CD14-positive monocyte (primary cell): Measurements from ENCODE around the gene TTC32. TPM values are rescaled to one million over a fixed set of nuclear protein-coding genes. Genes with fewer than 3 reads are reported as not detected.

ENCODE experiments used
- DNase-seq, 3 donors: peaks; one replicate each; pipeline ENCODE4 v3.0.0-alpha.2; 2011 to 2022
- H2AFZ ChIP-seq: 2 replicates; pipeline ENCODE4 v1.6.0; 2012; ENCODE audit warnings: mild to moderate bottlenecking, low read depth, low read length, inconsistent platforms; ENCODE audit not compliant: insufficient read depth, poor library complexity, severe bottlenecking
- H3K27ac ChIP-seq, 2 donors: 1 replicate in 1 of 2; 2 replicates in 1 of 2; pipeline ENCODE4 v1.5.1; 2012 to 2013; ENCODE audit warnings: low read length in 2 of 2, control low read depth in 1 of 2, inconsistent platforms in 1 of 2, low read depth in 1 of 2, mild to moderate bottlenecking in 1 of 2
- H3K27me3 ChIP-seq, 2 donors: one replicate each; pipeline versions ENCODE4 v1.6.0 to v1.6.1; 2011 to 2013; ENCODE audit warnings: low read length in 2 of 2; ENCODE audit not compliant: control insufficient read depth in 2 of 2, insufficient read depth in 2 of 2
- H3K36me3 ChIP-seq, 2 donors: replicated peaks in 1 of 2; 1 replicate in 1 of 2; 2 replicates in 1 of 2; pipeline versions ENCODE4 v1.5.1 to v1.6.1; 2012 to 2013; ENCODE audit warnings: low read length in 2 of 2, control low read depth in 1 of 2, inconsistent platforms in 1 of 2, mild to moderate bottlenecking in 1 of 2; ENCODE audit not compliant: insufficient read depth in 2 of 2, control insufficient read depth in 1 of 2
- H3K4me1 ChIP-seq, 2 donors: 1 replicate in 1 of 2; 2 replicates in 1 of 2; pipeline versions ENCODE4 v1.5.1 to v1.6.1; 2012 to 2013; ENCODE audit warnings: low read length in 2 of 2, control low read depth in 1 of 2, inconsistent platforms in 1 of 2, mild to moderate bottlenecking in 1 of 2, moderate library complexity in 1 of 2; ENCODE audit not compliant: insufficient read depth in 2 of 2, control insufficient read depth in 1 of 2
- H3K4me2 ChIP-seq: replicated peaks from 2 replicates; pipeline ENCODE3; 2012; ENCODE audit warnings: low read length, moderate library complexity, mild to moderate bottlenecking; ENCODE audit not compliant: poor library complexity, severe bottlenecking; ENCODE audit errors: extremely low read depth
- H3K4me3 ChIP-seq, 3 experiments: fragments of 200-600 bp in 1 of 3; sonication (generic) in 1 of 3; replicated peaks in 1 of 3; 1 replicate in 2 of 3; 2 replicates in 1 of 3; pipeline ENCODE4 v1.5.1; 2011 to 2013; ENCODE audit warnings: low read length in 3 of 3, mild to moderate bottlenecking in 3 of 3, control low read depth in 2 of 3, low read depth in 2 of 3, inconsistent platforms in 1 of 3, moderate library complexity in 1 of 3
- H3K79me2 ChIP-seq: 2 replicates; pipeline ENCODE4 v1.6.0; 2012; ENCODE audit warnings: mild to moderate bottlenecking, control low read depth, inconsistent platforms, low read length, moderate library complexity; ENCODE audit not compliant: insufficient read depth
- H3K9ac ChIP-seq: 2 replicates; pipeline ENCODE4 v1.6.0; 2017; ENCODE audit warnings: low read length, mild to moderate bottlenecking; ENCODE audit not compliant: insufficient read depth, poor library complexity, severe bottlenecking
- H3K9me3 ChIP-seq, 2 donors: replicated peaks in 1 of 2; 1 replicate in 1 of 2; 2 replicates in 1 of 2; pipeline versions ENCODE4 v1.5.1 to v1.6.1; 2012 to 2013; ENCODE audit warnings: low read length in 2 of 2, control low read depth in 1 of 2; ENCODE audit not compliant: control insufficient read depth in 1 of 2, insufficient read depth in 1 of 2
- H4K20me1 ChIP-seq: 2 replicates; pipeline ENCODE4 v1.6.0; 2012; ENCODE audit warnings: mild to moderate bottlenecking, low read length, control low read depth, moderate library complexity; ENCODE audit not compliant: insufficient read depth
- H3K27ac Mint-ChIP-seq, 7 donors: one replicate each; pipeline ENCODE4 v1.8.0; 2020; ENCODE audit warnings: mild to moderate bottlenecking in 7 of 7, mixed read lengths in 7 of 7, moderate library complexity in 6 of 7, inconsistent platforms in 2 of 7
- H3K27me3 Mint-ChIP-seq, 3 donors: one replicate each; pipeline ENCODE4 v1.8.0; 2021 to 2022; ENCODE audit warnings: low read depth in 3 of 3, mild to moderate bottlenecking in 3 of 3, mixed read lengths in 3 of 3, moderate library complexity in 3 of 3, inconsistent platforms in 1 of 3
- H3K36me3 Mint-ChIP-seq, 2 donors: one replicate each; pipeline ENCODE4 v1.8.0; 2020; ENCODE audit warnings: mixed read lengths in 2 of 2, inconsistent platforms in 1 of 2, mild to moderate bottlenecking in 1 of 2
- H3K4me1 Mint-ChIP-seq: one replicate; pipeline ENCODE4 v1.8.0; 2020; ENCODE audit warnings: mild to moderate bottlenecking, mixed read lengths
- H3K4me3 Mint-ChIP-seq, 2 donors: one replicate each; pipeline ENCODE4 v1.8.0; 2020; ENCODE audit warnings: mild to moderate bottlenecking in 2 of 2, mixed read lengths in 2 of 2, moderate library complexity in 1 of 2
- H3K9me3 Mint-ChIP-seq, 7 donors: one replicate each; pipeline ENCODE4 v1.8.0; 2020 to 2022; ENCODE audit warnings: mixed read lengths in 7 of 7, mild to moderate bottlenecking in 6 of 7, moderate library complexity in 6 of 7, inconsistent platforms in 2 of 7
- CTCF ChIP-seq: fragments of 200-600 bp; IDR thresholded peaks from one replicate; pipeline ENCODE4 v1.8.0; 2022; ENCODE audit warnings: antibody characterized with exemption, mild to moderate bottlenecking
- WGBS: methylation state at CpG from one replicate; pipeline ENCODE4 v1.1.5; 2013; ENCODE audit warnings: missing lambda C conversion rate; ENCODE audit not compliant: insufficient coverage; 5-methylcytosine and 5-hydroxymethylcytosine counted together
- intact Hi-C, 2 donors: fragments of 100-400 bp; cut with micrococcal nuclease; formaldehyde crosslinking; loops; one replicate each; pipeline versions ENCODE4 v1.15.0 to v1.15.1; 2023
- polyA plus RNA-seq, 3 donors: library from polyadenylated mRNA; depleted of rRNA in 1 of 3; unstranded in 2 of 3; stranded (reverse) in 1 of 3; fragments of 300-500 nt in 2 of 3; fragments of >200 nt in 1 of 3; fragmentation: Illumina TruSeq in 2 of 3; gene quantifications; 1 replicate in 2 of 3; 2 replicates in 1 of 3; pipeline ENCODE4 v1.2.3, GENCODE V29; 2012 to 2021

Gene TTC32
- polyA plus RNA-seq, 3 donors, result 17.6 to 27.7 (median 20.1) TPM

GRCh38 chr2:19916385-19916950, 14.7 kb upstream of the TTC32 start:
- H3K27ac ChIP-seq, result no peak overlapping the region
- Mint-ChIP-seq H3K36me3 (peaks cover 0 to 7% of the 10 kb centered on the region in 2 donors), H3K27me3 (no peaks in the 10 kb centered on the region), H3K4me3 (no peak overlapping the region), H3K27ac (no peak overlapping the region), H3K9me3 (peaks cover 4 to 15% (median 7%) of the 10 kb centered on the region in 7 donors), H3K4me1 (no peaks in the 10 kb centered on the region)
- H3K9ac ChIP-seq, result no peak overlapping the region
- H3K36me3 ChIP-seq, result no peaks in the 10 kb centered on the region
- H3K9me3 ChIP-seq, result no peaks in the 10 kb centered on the region
- H4K20me1 ChIP-seq, result no peaks in the 10 kb centered on the region
- H2AFZ ChIP-seq, result no peak overlapping the region
- intact Hi-C loops, result no loop called here
- WGBS, result 100% methylated on average over 5 of the region's 6 CpGs
- no peaks in the 10 kb centered on the region for H3K27me3 ChIP-seq
- no peak overlapping the region for H3K4me3 ChIP-seq
- DNase-seq, result no peak
- no peak overlapping the region for H3K4me2 ChIP-seq
- no peaks in the 10 kb centered on the region for H3K4me1 ChIP-seq
- H3K79me2 ChIP-seq, result no peaks in the 10 kb centered on the region
- no peak for TF ChIP-seq CTCF

GRCh38 chr2:19914266-19914975, 12.6 kb upstream of the TTC32 start:
- Mint-ChIP-seq H3K27ac (no peak overlapping the region), H3K36me3 (peaks cover 0 to 5% of the 10 kb centered on the region in 2 donors), H3K27me3 (no peaks in the 10 kb centered on the region), H3K4me1 (no peaks in the 10 kb centered on the region), H3K4me3 (no peak overlapping the region), H3K9me3 (peaks cover 2 to 11% (median 3%) of the 10 kb centered on the region in 7 donors)
- no peak for TF ChIP-seq CTCF
- no peak overlapping the region for H3K4me2 ChIP-seq
- no peaks in the 10 kb centered on the region for H3K4me1 ChIP-seq
- H3K36me3 ChIP-seq, result no peaks in the 10 kb centered on the region
- H3K27me3 ChIP-seq, result no peaks in the 10 kb centered on the region
- intact Hi-C loops, result no loop called here
- H3K9me3 ChIP-seq, result no peaks in the 10 kb centered on the region
- no peak overlapping the region for H3K27ac ChIP-seq
- no peak overlapping the region for H3K4me3 ChIP-seq
- DNase-seq, result no peak
- H3K79me2 ChIP-seq, result no peaks in the 10 kb centered on the region
- H4K20me1 ChIP-seq, result no peaks in the 10 kb centered on the region
- WGBS, result 71% methylated on average over 1 of the region's 1 CpG
- H2AFZ ChIP-seq, result no peak overlapping the region
- no peak overlapping the region for H3K9ac ChIP-seq
